H1 (cell line): ENCODE data around the gene EPB42. TPM values are rescaled to one million over a fixed set of nuclear protein-coding genes. Genes with fewer than 3 reads are reported as not detected.

Experiments used
- CTCF ChIA-PET: fragments of 300-600 bp; sonication (Branson Sonifier 250); formaldehyde crosslinking; loops from one replicate; lab custom pipeline; 2021; ENCODE audit not compliant: partially characterized antibody; lab: Charles Lee
- POLR2A ChIA-PET: fragments of 300-600 bp; sonication (Branson Sonifier 250); formaldehyde crosslinking; loops from one replicate; lab custom pipeline; 2021; ENCODE audit warnings: inconsistent platforms; ENCODE audit not compliant: partially characterized antibody; lab: Charles Lee
- DNase-seq, 2 experiments: peaks; one replicate each; pipeline versions ENCODE4 v3.0.0 to v3.0.0-alpha.2; 2010 to 2022; ENCODE audit warnings: low spot score in 2 of 2, low read depth in 1 of 2, mixed read lengths in 1 of 2
- FAIRE-seq: peaks from 2 replicates; lab custom pipeline; 2011; peaks lifted over from hg19 to GRCh38; lab: Jason Lieb, UNC
- H2AFZ ChIP-seq: 2 replicates; pipeline ENCODE4 v1.8.1; 2012; ENCODE audit warnings: low read length, inconsistent platforms
- H2AK5ac ChIP-seq: 2 replicates; pipeline ENCODE4 v1.6.1; 2013; ENCODE audit warnings: low read depth, low read length
- H2BK120ac ChIP-seq: replicated peaks from 2 replicates; pipeline ENCODE3; 2013; ENCODE audit warnings: low read depth, low read length, inconsistent platforms
- H2BK12ac ChIP-seq: 2 replicates; pipeline ENCODE4 v1.6.1; 2013; ENCODE audit warnings: low read depth, low read length
- H2BK15ac ChIP-seq: 2 replicates; pipeline ENCODE4 v1.6.1; 2013; ENCODE audit warnings: low read length
- H2BK20ac ChIP-seq: 2 replicates; pipeline ENCODE4 v1.6.1; 2013; ENCODE audit warnings: low read length
- H2BK5ac ChIP-seq: 2 replicates; pipeline ENCODE4 v1.6.1; 2013; ENCODE audit warnings: low read depth, low read length
- H3K14ac ChIP-seq: 2 replicates; pipeline ENCODE4 v1.6.1; 2013; ENCODE audit warnings: inconsistent platforms; ENCODE audit not compliant: insufficient read length
- H3K18ac ChIP-seq: 2 replicates; pipeline ENCODE4 v1.6.1; 2013; ENCODE audit warnings: low read length; ENCODE audit errors: extremely low read depth
- H3K23ac ChIP-seq: 2 replicates; pipeline ENCODE4 v1.6.1; 2013; ENCODE audit warnings: inconsistent platforms; ENCODE audit not compliant: insufficient read length
- H3K23me2 ChIP-seq: 2 replicates; pipeline ENCODE4 v1.6.1; 2013; ENCODE audit warnings: low read depth, low read length
- H3K27ac ChIP-seq: 2 replicates; pipeline ENCODE4 v1.6.1; 2011; ENCODE audit warnings: low read depth, low read length, inconsistent platforms
- H3K27me3 ChIP-seq, 4 experiments: replicated peaks in 1 of 4; 1 replicate in 1 of 4; 2 replicates in 3 of 4; pipeline versions ENCODE4 v1.6.1 to v1.8.1; 2011 to 2013; ENCODE audit warnings: low read length in 3 of 4, mild to moderate bottlenecking in 3 of 4, inconsistent platforms in 2 of 4, mixed read lengths in 2 of 4, moderate library complexity in 1 of 4; ENCODE audit not compliant: control insufficient read depth in 3 of 4, insufficient read depth in 3 of 4; ENCODE audit errors: extremely low read depth in 1 of 4
- H3K36me3 ChIP-seq, 4 experiments: 2 replicates each; pipeline versions ENCODE4 v1.6.1 to v1.8.1; 2011 to 2013; ENCODE audit warnings: mild to moderate bottlenecking in 4 of 4, low read length in 3 of 4, moderate library complexity in 2 of 4, control low read depth in 1 of 4, inconsistent platforms in 1 of 4; ENCODE audit not compliant: insufficient read depth in 4 of 4, control insufficient read depth in 2 of 4
- H3K4ac ChIP-seq: replicated peaks from 2 replicates; pipeline ENCODE3; 2013; ENCODE audit warnings: low read length, low read depth, mixed read lengths, inconsistent platforms; ENCODE audit not compliant: insufficient read length
- H3K4me1 ChIP-seq, 4 experiments: replicated peaks in 1 of 4; 1 replicate in 1 of 4; 2 replicates in 3 of 4; pipeline versions ENCODE4 v1.6.1 to v1.8.1; 2011 to 2013; ENCODE audit warnings: low read length in 3 of 4, inconsistent platforms in 2 of 4, mixed read lengths in 1 of 4; ENCODE audit not compliant: insufficient read depth in 4 of 4, control insufficient read depth in 3 of 4
- H3K4me2 ChIP-seq, 2 experiments: 2 replicates each; pipeline versions ENCODE4 v1.6.1 to v1.8.1; 2011 to 2013; ENCODE audit warnings: low read depth in 2 of 2, low read length in 2 of 2, control low read depth in 1 of 2, inconsistent platforms in 1 of 2, mild to moderate bottlenecking in 1 of 2; ENCODE audit not compliant: insufficient read depth in 1 of 2
- H3K4me3 ChIP-seq, 4 experiments: fragments of 200-600, 300-600 bp in 1 of 4; sonication (generic), shearing (Covaris generic), sonication (Bioruptor Twin) in 1 of 4; 2 replicates each; pipeline versions ENCODE4 v1.5.1 to v1.8.1; 2011 to 2016; ENCODE audit warnings: low read length in 4 of 4, low read depth in 3 of 4, control low read depth in 2 of 4, inconsistent platforms in 2 of 4, mild to moderate bottlenecking in 2 of 4, mixed read lengths in 1 of 4, moderate library complexity in 1 of 4; ENCODE audit not compliant: insufficient read depth in 2 of 4; ENCODE audit errors: extremely low read depth in 1 of 4
- H3K56ac ChIP-seq: replicated peaks from 2 replicates; pipeline ENCODE3; 2013; ENCODE audit warnings: low read depth, mild to moderate bottlenecking, mixed read lengths, low read length, inconsistent platforms; ENCODE audit not compliant: insufficient read length
- H3K79me1 ChIP-seq: 2 replicates; pipeline ENCODE4 v1.6.1; 2013; ENCODE audit warnings: low read depth, low read length, control low read depth
- H3K79me2 ChIP-seq, 2 experiments: 2 replicates each; pipeline versions ENCODE4 v1.6.1 to v1.8.1; 2012 to 2013; ENCODE audit warnings: low read length in 2 of 2, mild to moderate bottlenecking in 2 of 2, inconsistent platforms in 1 of 2; ENCODE audit not compliant: insufficient read depth in 2 of 2, control insufficient read depth in 1 of 2
- H3K9ac ChIP-seq, 4 experiments: replicated peaks in 1 of 4; 1 replicate in 1 of 4; 2 replicates in 3 of 4; pipeline versions ENCODE4 v1.6.1 to v1.8.1; 2011 to 2013; ENCODE audit warnings: low read depth in 3 of 4, low read length in 3 of 4, control low read depth in 2 of 4, mild to moderate bottlenecking in 2 of 4, moderate library complexity in 2 of 4, inconsistent platforms in 1 of 4; ENCODE audit errors: extremely low read depth in 1 of 4
- H3K9me3 ChIP-seq, 2 experiments: 2 replicates each; pipeline versions ENCODE4 v1.6.1 to v1.8.1; 2012 to 2013; ENCODE audit warnings: mild to moderate bottlenecking in 2 of 2, moderate library complexity in 2 of 2, control low read depth in 1 of 2, inconsistent platforms in 1 of 2, low read depth in 1 of 2, low read length in 1 of 2, mixed read lengths in 1 of 2; ENCODE audit not compliant: insufficient read depth in 2 of 2
- H4K20me1 ChIP-seq, 2 experiments: replicated peaks in 1 of 2; 2 replicates each; pipeline versions ENCODE3 to v1.8.1; 2011 to 2013; ENCODE audit warnings: inconsistent platforms in 2 of 2, low read length in 2 of 2, mild to moderate bottlenecking in 1 of 2; ENCODE audit not compliant: insufficient read depth in 2 of 2, control insufficient read depth in 1 of 2
- H4K5ac ChIP-seq: 2 replicates; pipeline ENCODE4 v1.6.1; 2013; ENCODE audit warnings: low read length, low read depth, mixed read lengths, inconsistent platforms; ENCODE audit not compliant: insufficient read length
- H4K8ac ChIP-seq: 2 replicates; pipeline ENCODE4 v1.8.0; 2013; ENCODE audit warnings: mild to moderate bottlenecking, moderate library complexity, low read length, inconsistent platforms; ENCODE audit not compliant: insufficient read depth; ENCODE audit errors: extremely low read depth
- H4K91ac ChIP-seq: replicated peaks from 2 replicates; pipeline ENCODE3; 2013; ENCODE audit warnings: low read length, mixed read lengths, inconsistent platforms; ENCODE audit not compliant: insufficient read length
- CTBP2 ChIP-seq: IDR thresholded peaks from 2 replicates; pipeline ENCODE4 v1.7.0; 2011; ENCODE audit warnings: borderline replicate concordance, mild to moderate bottlenecking, moderate library complexity, mixed read lengths, low read length; ENCODE audit not compliant: insufficient read depth, insufficient read length
- HDAC6 ChIP-seq: IDR thresholded peaks from one replicate; pipeline ENCODE4 v1.7.1; 2012; ENCODE audit warnings: low read depth, mild to moderate bottlenecking, inconsistent platforms, low read length, moderate library complexity
- KDM4A ChIP-seq: IDR thresholded peaks from one replicate; pipeline ENCODE4 v1.7.1; 2012; ENCODE audit warnings: low read depth, mild to moderate bottlenecking, moderate library complexity, low read length, inconsistent platforms; ENCODE audit not compliant: severe bottlenecking
- KDM5A ChIP-seq: fragments of 200-600 bp; IDR thresholded peaks from 2 replicates; pipeline ENCODE4 v1.7.1; 2012; ENCODE audit warnings: mild to moderate bottlenecking, low read length, inconsistent platforms, mixed read lengths
- NANOG ChIP-seq: IDR thresholded peaks from 2 replicates; pipeline ENCODE4 v1.6.1; 2011; ENCODE audit warnings: low read length, low read depth, mild to moderate bottlenecking, inconsistent platforms; ENCODE audit not compliant: insufficient read depth, poor library complexity, severe bottlenecking
- WGBS, 2 experiments: shearing (Covaris generic) in 1 of 2; methylation state at CpG; one replicate each; pipeline versions ENCODE4 v1.1.6 to v1.1.7; 2013 to 2015; ENCODE audit warnings: low lambda C conversion rate in 2 of 2, mixed read lengths in 2 of 2, inconsistent platforms in 1 of 2, low coverage in 1 of 2, missing lambda C conversion rate in 1 of 2; ENCODE audit not compliant: insufficient replicate concordance in 2 of 2, insufficient coverage in 1 of 2, insufficient read length in 1 of 2; ENCODE audit errors: extremely low coverage in 1 of 2, missing lambda C conversion rate in 1 of 2; 5-methylcytosine and 5-hydroxymethylcytosine counted together
- polyA plus RNA-seq, 7 experiments: library from polyadenylated mRNA; depleted of rRNA in 3 of 7; stranded (reverse) in 5 of 7; unstranded in 2 of 7; fragments of >200 nt in 5 of 7; fragments of 200-250 nt in 2 of 7; gene quantifications; 1 replicate in 5 of 7; 2 replicates in 1 of 7; 4 replicates in 1 of 7; pipeline versions ENCODE4 v1.2.1 to v1.2.3, GENCODE V29; 2011 to 2013; ENCODE audit warnings: missing spikeins in 2 of 7, mixed read lengths in 2 of 7
- total RNA-seq: library from RNA; stranded (reverse); fragmentation: NEBNext Ultra II Directional; extraction: Animal tissue kit (Norgen Biotek cat#: 25700); gene quantifications from 2 replicates; pipeline ENCODE4 v1.2.1, GENCODE V29; 2021
- TF ChIP-seq, protein P1 (sequence below): IDR thresholded peaks from 2 replicates; pipeline ENCODE4 v1.6.1; 2012; ENCODE audit warnings: inconsistent platforms

EPB42 gene
- total and polyA plus RNA-seq, 2 of the 8 experiments (the other 6 are each of a cell fraction or from before 2014, with no cell fraction given), result not detected

DNA sequence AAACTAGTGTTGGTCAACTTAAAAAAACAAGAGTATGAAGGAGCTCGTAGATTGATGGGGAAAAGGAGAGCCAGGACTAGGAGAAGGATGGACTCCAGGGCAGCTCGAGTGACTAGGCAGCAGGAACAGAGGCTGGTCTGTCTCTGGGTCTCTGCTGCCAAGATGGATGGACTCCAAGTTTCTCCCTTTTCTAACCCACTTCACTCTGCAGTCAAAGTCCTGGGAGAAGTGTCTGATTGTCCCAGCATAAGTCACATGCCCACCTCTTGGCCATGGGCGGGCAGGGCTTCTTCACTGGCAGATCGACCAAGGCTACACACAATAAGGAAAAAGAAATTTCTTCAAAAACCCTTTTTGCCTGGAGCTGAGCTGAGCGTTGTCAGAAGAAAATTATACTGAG lies 9.2 kb upstream of the EPB42 start:
- no peak for FAIRE-seq
- TF ChIP-seq NANOG (no peak), KDM4A (no peak), HDAC6 (no peak), CTBP2 (no peak), KDM5A (no peak)
- TF ChIP-seq, protein P1, sequence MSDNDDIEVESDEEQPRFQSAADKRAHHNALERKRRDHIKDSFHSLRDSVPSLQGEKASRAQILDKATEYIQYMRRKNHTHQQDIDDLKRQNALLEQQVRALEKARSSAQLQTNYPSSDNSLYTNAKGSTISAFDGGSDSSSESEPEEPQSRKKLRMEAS, result no peak
- H2BK5ac ChIP-seq, result no peak overlapping the region
- H3K9ac ChIP-seq, result no peak overlapping the region
- no peaks in the 10 kb centered on the region for H3K23me2 ChIP-seq
- no peaks in the 10 kb centered on the region for H3K79me1 ChIP-seq
- no peak overlapping the region for H3K56ac ChIP-seq
- no peak overlapping the region for H2BK120ac ChIP-seq
- no peaks in the 10 kb centered on the region for H4K20me1 ChIP-seq
- no peak overlapping the region for H2BK15ac ChIP-seq
- H2BK20ac ChIP-seq, result no peak overlapping the region
- H4K91ac ChIP-seq, result no peak overlapping the region
- H3K23ac ChIP-seq, result no peak overlapping the region
- H3K9me3 ChIP-seq, result no peaks in the 10 kb centered on the region
- H4K5ac ChIP-seq, result no peak overlapping the region
- WGBS, 2 experiments, result 84% methylated on average over 5 of the region's 5 CpGs; no CpG with 5 or more reads in 1 of the 2 experiments
- H2BK12ac ChIP-seq, result no peak overlapping the region
- H3K4ac ChIP-seq, result no peak overlapping the region
- no peak overlapping the region for H2AFZ ChIP-seq
- no peaks in the 10 kb centered on the region for H3K4me1 ChIP-seq
- no peak overlapping the region for H3K14ac ChIP-seq
- no peaks in the 10 kb centered on the region for H3K27me3 ChIP-seq
- H2AK5ac ChIP-seq, result no peak overlapping the region
- H3K4me3 ChIP-seq, result no peak overlapping the region
- no peak overlapping the region for H4K8ac ChIP-seq
- H3K36me3 ChIP-seq, result no peaks in the 10 kb centered on the region
- H3K79me2 ChIP-seq, result no peaks in the 10 kb centered on the region
- ChIA-PET POLR2A (no interaction called here), CTCF (interaction anchor here (0.7 to 9.7 kb wide), 8 partner anchors 11 to 55 kb away, joined by 3 to 178 read pairs (median 7); no protein-coding TSS in a partner anchor)
- H3K27ac ChIP-seq, result no peak overlapping the region
- DNase-seq, result no peak
- no peak overlapping the region for H3K18ac ChIP-seq
- no peak overlapping the region for H3K4me2 ChIP-seq
